CD4-positive, alpha-beta T cell treated with Interleukin-6 at 100 ng/mL for 8 hours (primary cell): ENCODE measurements around the gene ZZZ3.
A peak's percentile ranks its signal among the peaks of the same experiment; 100 is the strongest.
"Not testable (repeated sequence)": the region's sequence is repeated elsewhere in the genome, so short reads cannot be mapped to it uniquely, and the experiment has no call there.

Experiments used
- DNase-seq: peaks from one replicate; pipeline ENCODE4 v3.0.0-alpha.2; 2020; ENCODE audit warnings: mixed read lengths, low spot score

The ZZZ3 gene

GRCh38 chr1:77682460-77683159, at the start of gene ZZZ3:
ZZZ3 (minus strand) TSS chr1:77682658; CDS start chr1:77633354, 49,304 bp downstream.
- DNase-seq = peak; percentile 93

DNA sequence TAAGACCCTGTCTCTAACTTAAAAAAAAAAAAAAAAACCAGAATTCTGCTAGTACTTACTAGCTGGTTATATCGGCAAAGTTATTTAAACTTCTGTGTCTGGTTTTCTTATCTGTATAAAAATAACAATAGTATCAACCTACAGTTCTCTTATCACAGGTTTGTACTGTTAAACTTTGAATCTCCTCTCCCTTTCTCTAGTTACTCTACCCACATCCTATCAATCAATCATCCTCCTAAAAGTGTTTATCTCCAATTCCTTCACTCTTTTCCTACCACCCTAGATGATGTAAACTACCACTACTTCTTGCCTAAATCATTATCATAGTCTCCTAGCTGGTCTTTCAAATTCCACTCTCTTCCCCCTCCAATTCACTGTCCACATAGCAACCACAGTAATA, 49.6 kb upstream of the ZZZ3 start:
- DNase-seq = no peak

- DNase-seq = no peak
These were observed 43.2 kb upstream of the ZZZ3 start for GRCh38 chr1:77725706-77726105.

DNA sequence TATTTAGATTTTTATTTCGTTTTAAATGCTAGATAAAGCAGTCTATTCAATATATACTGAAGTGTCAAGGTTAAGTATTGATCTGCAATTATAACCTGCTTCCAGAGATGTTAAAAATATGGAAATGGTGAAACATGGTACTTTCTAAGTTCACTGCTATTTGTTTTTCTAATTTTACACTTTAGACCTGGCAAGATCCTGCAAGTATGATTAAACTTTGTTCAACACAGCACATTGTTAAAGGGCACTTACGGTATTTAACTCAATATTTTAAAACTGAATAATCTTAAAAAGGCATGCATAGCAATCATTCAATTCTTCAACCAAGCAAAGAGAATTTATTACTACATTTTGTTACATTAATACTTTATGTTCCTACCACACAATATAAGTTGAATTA, 35.7 kb upstream of the ZZZ3 start:
- DNase-seq = no peak

GRCh38 chr1:77716065-77716464, 33.6 kb upstream of the ZZZ3 start:
- no peak for DNase-seq

- DNase-seq = no peak
These were observed 27.3 kb upstream of the ZZZ3 start for GRCh38 chr1:77709727-77710126.

GRCh38 chr1:77706321-77706720, 23.9 kb upstream of the ZZZ3 start:
- DNase-seq = no peak

GRCh38 chr1:77704736-77705135, 22.3 kb upstream of the ZZZ3 start:
- no peak for DNase-seq

- not testable (repeated sequence) for DNase-seq
These were observed 17.2 kb upstream of the ZZZ3 start for GRCh38 chr1:77699673-77700072.

- no peak for DNase-seq
These were observed 15.0 kb upstream of the ZZZ3 start for GRCh38 chr1:77697441-77697840.

DNA sequence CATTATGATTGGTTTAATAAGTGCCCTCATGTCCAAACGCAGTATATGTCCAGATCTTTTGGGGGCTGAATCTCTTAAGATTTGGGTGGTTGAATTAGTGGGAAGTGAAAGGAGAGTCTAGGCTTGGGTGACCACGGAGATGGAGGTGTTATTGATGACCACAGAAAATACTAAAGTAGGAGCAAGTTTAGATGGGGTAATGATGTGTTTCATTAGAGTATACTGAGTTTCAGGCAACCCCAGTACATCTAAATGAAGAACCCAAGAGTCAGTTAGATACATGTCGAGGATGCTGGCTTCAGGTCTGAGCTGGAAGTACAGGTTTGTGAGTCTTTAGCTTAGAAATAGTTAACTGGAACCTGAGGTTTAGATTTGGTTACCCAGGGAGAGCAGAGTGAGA, 6.5 kb upstream of the ZZZ3 start:
- no peak for DNase-seq

DNA sequence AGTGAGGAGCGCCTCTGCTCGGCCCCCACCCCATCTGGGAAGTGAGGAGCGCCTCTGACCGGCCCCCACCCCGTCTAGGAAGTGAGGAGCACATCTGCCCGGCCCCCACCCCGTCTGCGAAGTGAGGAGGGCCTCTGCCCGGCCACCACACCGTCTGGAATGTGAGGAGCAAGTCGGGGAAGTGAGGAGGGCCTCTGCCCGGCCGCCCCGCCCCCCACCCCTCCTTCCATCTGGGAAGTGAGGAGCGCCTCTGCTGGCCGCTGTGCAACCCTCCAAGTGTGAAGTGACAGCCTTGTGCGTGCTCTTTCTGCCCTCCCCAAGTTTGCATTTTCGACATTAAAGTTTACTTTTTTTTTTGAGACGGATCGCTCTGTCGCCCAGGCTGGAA, 5.1 kb upstream of the ZZZ3 start:
- DNase-seq = peak; percentile 3

DNA sequence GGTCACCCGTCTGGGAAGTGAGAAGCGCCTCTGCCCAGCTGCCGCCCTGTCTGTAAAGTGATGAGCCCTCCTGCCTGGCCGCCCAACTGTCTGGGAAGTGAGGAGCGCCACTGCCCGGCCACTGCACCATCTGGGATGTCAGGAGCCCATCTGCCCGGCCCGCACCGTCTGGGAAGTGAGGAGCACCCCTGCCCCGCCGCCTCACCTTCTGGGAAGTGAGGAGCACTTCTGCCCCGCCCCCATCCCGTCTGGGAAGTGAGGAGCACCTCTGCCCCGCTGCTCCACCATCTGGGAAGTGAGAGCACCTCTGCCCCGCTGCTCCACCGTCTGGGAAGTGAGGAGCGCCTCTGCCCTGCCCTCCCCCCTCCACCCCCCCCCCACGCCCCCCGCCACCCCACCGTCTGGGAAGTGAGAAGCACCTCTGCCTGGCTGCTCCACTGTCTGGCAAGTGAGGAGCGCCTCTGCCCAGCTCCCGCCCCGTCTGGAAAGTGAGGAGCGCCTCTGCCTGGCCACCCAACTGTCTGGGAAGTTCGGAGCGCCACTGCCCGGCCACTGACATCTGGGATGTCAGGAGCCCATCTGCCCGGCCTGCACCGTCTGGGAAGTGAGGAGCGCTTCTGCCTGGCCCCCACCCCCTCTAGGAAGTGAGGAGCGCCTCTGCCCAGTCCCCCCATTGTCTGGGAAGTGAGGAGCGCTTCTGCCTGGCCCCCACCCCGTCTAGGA, 4.5 kb upstream of the ZZZ3 start:
- DNase-seq = no peak

- DNase-seq = peak; percentile 94
These were observed 996 bp upstream of the ZZZ3 start for GRCh38 chr1:77683160-77684148.

- DNase-seq = no peak
These were observed 2.3 kb downstream of the ZZZ3 start for GRCh38 chr1:77680173-77680572.

GRCh38 chr1:77678660-77679610, 3.5 kb downstream of the ZZZ3 start:
- DNase-seq = no peak

- DNase-seq = not testable (repeated sequence)
These were observed 7.7 kb downstream of the ZZZ3 start for GRCh38 chr1:77674807-77675206.

GRCh38 chr1:77673716-77674355, 8.6 kb downstream of the ZZZ3 start:
- DNase-seq = no peak

- DNase-seq = no peak
These were observed 9.4 kb downstream of the ZZZ3 start for GRCh38 chr1:77673030-77673429.

DNA sequence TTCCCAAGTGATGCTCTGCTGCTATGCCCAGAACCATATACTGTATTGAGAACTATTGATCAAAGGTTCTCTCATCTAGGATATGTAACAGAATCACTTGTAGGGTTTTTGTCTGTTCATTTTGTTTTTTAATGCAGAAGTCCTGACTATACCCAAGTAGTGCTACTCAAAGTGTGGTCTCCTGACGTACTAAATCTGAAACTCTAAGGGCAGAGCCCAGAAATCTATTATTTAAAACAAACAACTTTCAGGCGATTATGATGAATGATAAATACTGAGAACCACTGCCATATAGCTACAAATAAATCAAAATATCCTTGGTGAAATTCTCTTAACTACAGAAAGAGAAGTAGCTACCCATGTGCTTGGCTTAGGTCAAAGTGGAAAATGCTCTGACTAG, 10.1 kb downstream of the ZZZ3 start:
- DNase-seq = no peak

GRCh38 chr1:77671836-77672235, 10.6 kb downstream of the ZZZ3 start:
- no peak for DNase-seq
